K562 (cell line): ENCODE measurements around the gene SPAG16. TPM values are rescaled to one million over a fixed set of nuclear protein-coding genes. Genes with fewer than 3 reads are reported as not detected.

Source experiments
- ATAC-seq: fragments of 200-7000 bp; cut with Tn5 transposase; 3 replicates; pipeline ENCODE4 v1.9.1; 2020; ENCODE audit warnings: moderate library complexity
- BruUV-seq: library from RNA; stranded (reverse); fragments of 400-500 nt; replicated peaks from 2 replicates; lab custom pipeline; 2021; lab: Mats Ljungman, UMichigan
- CTCF ChIA-PET: fragments of 300-600 bp; formaldehyde crosslinking; extraction: SDS; loops from one replicate; lab custom pipeline; 2021; ENCODE audit warnings: low intra/inter-chr PET ratio; lab: Yijun Ruan, JAX
- POLR2A ChIA-PET: fragments of 300-600, 350-650 bp; sonication (Branson Sonifier 250); formaldehyde crosslinking; extraction: SDS; loops from one replicate; lab custom pipeline; 2021; ENCODE audit warnings: antibody characterized with exemption, inconsistent platforms; lab: Yijun Ruan, JAX
- DNase-seq, 4 experiments: peaks; one replicate each; pipeline versions ENCODE4 v3.0.0 to v3.0.0-alpha.2; 2011 to 2018; ENCODE audit warnings: low spot score in 3 of 4, mixed read lengths in 3 of 4; ENCODE audit errors: extremely low read depth in 1 of 4
- FAIRE-seq: peaks from 2 replicates; lab custom pipeline; 2011; peaks lifted over from hg19 to GRCh38; lab: Jason Lieb, UNC
- H2AFZ ChIP-seq: 2 replicates; pipeline ENCODE4 v1.6.0; 2011; ENCODE audit warnings: low read depth, low read length, control low read depth, inconsistent platforms
- H3K27ac ChIP-seq: fragments of 200-600 bp; 3 replicates; pipeline ENCODE4 v1.8.0; 2011; ENCODE audit warnings: low read depth, mild to moderate bottlenecking, control low read depth, inconsistent platforms, low read length, moderate library complexity, mixed read lengths; ENCODE audit errors: extremely low read depth
- H3K27me3 ChIP-seq, 2 experiments: fragments of 300-600 bp in 1 of 2; 2 replicates in 1 of 2; 3 replicates in 1 of 2; pipeline versions ENCODE4 v1.6.0 to v1.8.0; 2011; ENCODE audit warnings: inconsistent platforms in 2 of 2, low read length in 2 of 2, mild to moderate bottlenecking in 1 of 2, mixed read lengths in 1 of 2, moderate library complexity in 1 of 2; ENCODE audit not compliant: control insufficient read depth in 2 of 2, insufficient read depth in 2 of 2
- H3K36me3 ChIP-seq: fragments of 300-600 bp; 3 replicates; pipeline ENCODE4 v1.8.0; 2011; ENCODE audit warnings: mild to moderate bottlenecking, low read length, inconsistent platforms; ENCODE audit not compliant: control insufficient read depth, insufficient read depth
- H3K4me1 ChIP-seq, 2 experiments: fragments of 200-600 bp in 1 of 2; replicated peaks in 1 of 2; 2 replicates in 1 of 2; 3 replicates in 1 of 2; pipeline versions ENCODE4 v1.5.1 to v1.8.0; 2011; ENCODE audit warnings: inconsistent platforms in 2 of 2, low read length in 2 of 2, mild to moderate bottlenecking in 1 of 2, mixed read lengths in 1 of 2, moderate library complexity in 1 of 2; ENCODE audit not compliant: control insufficient read depth in 2 of 2, insufficient read depth in 2 of 2
- H3K4me2 ChIP-seq: 2 replicates; pipeline ENCODE4 v1.6.1; 2011; ENCODE audit warnings: low read length, control low read depth, inconsistent platforms, mixed read lengths; ENCODE audit not compliant: insufficient read depth
- H3K4me3 ChIP-seq: fragments of 200-600 bp; sonication (generic), shearing (Covaris generic); 2 replicates; pipeline ENCODE4 v1.5.1; 2016; ENCODE audit warnings: control low read depth, inconsistent platforms
- H3K79me2 ChIP-seq: fragments of 200-600 bp; 3 replicates; pipeline ENCODE4 v1.8.0; 2011; ENCODE audit warnings: low read length, inconsistent platforms; ENCODE audit not compliant: control insufficient read depth, insufficient read depth
- H3K9ac ChIP-seq, 2 experiments: 2 replicates each; pipeline versions ENCODE4 v1.6.0 to v1.6.1; 2011; ENCODE audit warnings: low read depth in 2 of 2, low read length in 2 of 2, control low read depth in 1 of 2, inconsistent platforms in 1 of 2, mild to moderate bottlenecking in 1 of 2, mixed read lengths in 1 of 2; ENCODE audit not compliant: insufficient read depth in 1 of 2
- H3K9me1 ChIP-seq: one replicate; pipeline ENCODE4 v1.6.0; 2011; ENCODE audit warnings: inconsistent platforms, mild to moderate bottlenecking, low read length, moderate library complexity; ENCODE audit not compliant: control insufficient read depth, insufficient read depth
- H3K9me3 ChIP-seq: replicated peaks from 2 replicates; pipeline ENCODE4 v1.5.1; 2011; ENCODE audit warnings: low read depth, low read length, inconsistent platforms; ENCODE audit not compliant: control insufficient read depth, insufficient read depth
- H4K20me1 ChIP-seq: replicated peaks from 2 replicates; pipeline ENCODE4 v1.6.1; 2011; ENCODE audit warnings: low read length, inconsistent platforms, mixed read lengths; ENCODE audit not compliant: control insufficient read depth, insufficient read depth
- ELF2 ChIP-seq: fragments of 250-450 bp; sonication (Bioruptor Pico); IDR thresholded peaks from 2 replicates; pipeline ENCODE4 v1.5.0; 2021; ENCODE audit warnings: mild to moderate bottlenecking
- ELF4 ChIP-seq: fragments of 450-650 bp; formaldehyde crosslinking; IDR thresholded peaks from 2 replicates; pipeline ENCODE4 v1.4.0; 2022; ENCODE audit warnings: missing genetic modification characterization
- ETV5 ChIP-seq: sonication (generic); formaldehyde crosslinking; IDR thresholded peaks from 2 replicates; pipeline ENCODE4 v1.4.0; 2020; ENCODE audit warnings: low read depth, mild to moderate bottlenecking, missing genetic modification reagents
- EWSR1 ChIP-seq: fragments of 450-650 bp; IDR thresholded peaks from 2 replicates; pipeline ENCODE4 v1.6.1; 2018; ENCODE audit warnings: borderline replicate concordance, mild to moderate bottlenecking, low read depth, moderate library complexity; ENCODE audit not compliant: partially characterized antibody
- FOXA3 ChIP-seq, 2 experiments: fragments of 450-650 bp in 1 of 2; sonication (generic) in 1 of 2; formaldehyde crosslinking; IDR thresholded peaks in 1 of 2; conservative IDR thresholded peaks in 1 of 2; 2 replicates each; pipeline versions ENCODE4 v1.4.0 to v1.8.0; 2020 to 2022; ENCODE audit warnings: mild to moderate bottlenecking in 2 of 2, missing genetic modification reagents in 1 of 2
- ILK ChIP-seq: fragments of 450-650 bp; IDR thresholded peaks from 2 replicates; pipeline ENCODE4 v1.6.1; 2016; ENCODE audit warnings: missing genetic modification characterization, low read depth, mild to moderate bottlenecking, missing compliant biosample characterization, moderate library complexity, borderline replicate concordance
- NFE2L1 ChIP-seq: fragments of 450-650 bp; IDR thresholded peaks from 2 replicates; pipeline ENCODE4 v1.6.1; 2016; ENCODE audit warnings: missing genetic modification characterization, low read depth, mild to moderate bottlenecking, missing compliant biosample characterization, moderate library complexity, borderline replicate concordance
- SMARCE1 ChIP-seq: fragments of 450-650 bp; IDR thresholded peaks from 2 replicates; pipeline ENCODE4 v1.7.1; 2016; ENCODE audit warnings: mild to moderate bottlenecking
- TOE1 ChIP-seq, 2 experiments: fragments of 450-650 bp in 1 of 2; sonication (generic) in 1 of 2; formaldehyde crosslinking in 1 of 2; IDR thresholded peaks; 2 replicates each; pipeline versions ENCODE4 v1.7.1 to v1.8.0; 2016 to 2022; ENCODE audit warnings: borderline replicate concordance in 2 of 2, mild to moderate bottlenecking in 2 of 2, antibody characterized with exemption in 1 of 2, inconsistent platforms in 1 of 2, low read depth in 1 of 2, missing genetic modification reagents in 1 of 2, moderate library complexity in 1 of 2
- XRCC3 ChIP-seq: fragments of 450-650 bp; IDR thresholded peaks from 2 replicates; pipeline ENCODE4 v1.6.1; 2017; ENCODE audit warnings: mild to moderate bottlenecking, moderate library complexity
- ZNF23 ChIP-seq: fragments of 250-450 bp; sonication (Bioruptor Pico); IDR thresholded peaks from 2 replicates; pipeline ENCODE4 v1.4.0; 2020; ENCODE audit warnings: mild to moderate bottlenecking
- ZNF354B ChIP-seq: fragments of 250-450 bp; sonication (Bioruptor Pico); IDR thresholded peaks from 2 replicates; pipeline ENCODE4 v1.4.0; 2020
- ZNF785 ChIP-seq: fragments of 250-450 bp; sonication (Bioruptor Pico); IDR thresholded peaks from 2 replicates; pipeline ENCODE4 v1.4.0; 2020; ENCODE audit warnings: mild to moderate bottlenecking
- WGBS: fragments of 100-300 bp; shearing (Covaris generic); methylation state at CpG from one replicate; pipeline ENCODE4 v1.1.6; 2016; ENCODE audit warnings: low coverage, mixed read lengths; ENCODE audit not compliant: insufficient coverage; ENCODE audit errors: missing lambda C conversion rate; 5-methylcytosine and 5-hydroxymethylcytosine counted together
- in situ Hi-C: fragments of 300-500 bp; cut with MboI; formaldehyde crosslinking; loops from 4 replicates; pipeline ENCODE4 v1.15.0; 2018; ENCODE audit warnings: inconsistent platforms, mixed read lengths
- intact Hi-C: fragments of 100-400 bp; cut with micrococcal nuclease; formaldehyde crosslinking; loops from 2 replicates; pipeline ENCODE4 v1.14.2; 2022
- polyA plus RNA-seq, 8 experiments: library from polyadenylated mRNA; depleted of rRNA in 4 of 8; stranded (reverse) in 5 of 8; unstranded in 3 of 8; fragments of >200 nt; fragmentation: Nextera tagmentation in 2 of 8; fragmentation: Illumina TruSeq in 1 of 8; extraction: Ambion mirVana in 2 of 8; extraction: Trizol in 1 of 8; gene quantifications; 2 replicates each; pipeline versions ENCODE4 v1.2.1 to v1.2.3, GENCODE V29; 2011 to 2014; ENCODE audit warnings: inconsistent platforms in 1 of 8, missing spikeins in 1 of 8
- total RNA-seq, 7 experiments: library from RNA; depleted of rRNA in 6 of 7; stranded (reverse); fragments of >200 nt in 6 of 7; fragmentation: Illumina TruSeq in 2 of 7; extraction: Trizol in 2 of 7; gene quantifications; 2 replicates each; pipeline versions ENCODE4 v1.2.1 to v1.2.3, GENCODE V29; 2011 to 2021; ENCODE audit warnings: low replicate concordance in 1 of 7
- TF ChIP-seq, protein P1 (sequence below), 3 experiments: fragments of 200-800 bp in 1 of 3; sonication (Bioruptor generic) in 1 of 3; sonication (generic) in 1 of 3; formaldehyde crosslinking in 1 of 3; IDR thresholded peaks; 2 replicates each; pipeline versions ENCODE4 v1.6.1 to v1.8.0; 2016 to 2022; ENCODE audit warnings: mild to moderate bottlenecking in 2 of 3, missing compliant biosample characterization in 2 of 3, missing genetic modification characterization in 2 of 3, missing genetic modification reagents in 1 of 3
- TF ChIP-seq, protein P2 (sequence below): fragments of 250-450 bp; sonication (Bioruptor Pico); IDR thresholded peaks from 2 replicates; pipeline ENCODE4 v1.8.0; 2021; ENCODE audit warnings: moderate library complexity, mild to moderate bottlenecking, inconsistent platforms

Gene SPAG16
- total and polyA plus RNA-seq, 9 of the 15 experiments (the other 6 are each of a cell fraction or from before 2014, with no cell fraction given): 0.98 to 5.9 (median 3.5) TPM

DNA sequence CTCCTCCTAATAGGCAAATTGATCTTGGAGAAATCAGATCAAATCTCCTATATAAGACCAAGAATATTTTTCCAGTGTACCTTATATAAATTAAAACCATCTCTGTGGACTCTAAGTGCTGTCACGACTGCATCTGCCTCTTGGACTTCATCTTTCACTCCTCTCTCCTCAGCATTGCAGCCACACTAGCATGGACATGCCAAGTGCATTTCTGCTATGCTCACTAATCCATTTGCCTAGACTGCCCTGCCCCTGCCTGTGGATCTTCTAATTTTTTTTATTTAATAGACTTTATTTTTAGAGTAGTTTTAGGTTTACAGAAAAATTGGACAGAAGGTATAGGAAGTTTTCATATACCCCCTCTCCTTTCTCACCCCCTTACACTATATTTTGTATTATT, 979.9 kb downstream of the SPAG16 start:
- ChIA-PET POLR2A (no interaction called here), CTCF (interaction anchor here (0.7 kb wide), 1 partner anchor 45 kb away, joined by 4 read pairs; no protein-coding TSS in a partner anchor)
- no peaks in the 10 kb centered on the region for H4K20me1 ChIP-seq
- H3K9me1 ChIP-seq: no peaks in the 10 kb centered on the region
- intact Hi-C loops: no loop called here
- no peaks in the 10 kb centered on the region for H3K27me3 ChIP-seq
- no peak overlapping the region for H2AFZ ChIP-seq
- BruUV-seq: no TSS peak
- H3K4me1 ChIP-seq: no peaks in the 10 kb centered on the region
- H3K4me2 ChIP-seq: no peak overlapping the region
- ATAC-seq (no peak), FAIRE-seq (no peak), DNase-seq (no peak)
- no peaks in the 10 kb centered on the region for H3K79me2 ChIP-seq
- no peaks in the 10 kb centered on the region for H3K36me3 ChIP-seq
- H3K9me3 ChIP-seq: no peaks in the 10 kb centered on the region
- H3K4me3 ChIP-seq: no peak overlapping the region
- in situ Hi-C loops: no loop called here
- no peak overlapping the region for H3K9ac ChIP-seq
- WGBS: 0% methylated on average over 1 of the region's 1 CpG
- no peak for TF ChIP-seq NFE2L1 (tag)
- TF ChIP-seq, all 486 proteins: peak for 0
- no peak overlapping the region for H3K27ac ChIP-seq

DNA sequence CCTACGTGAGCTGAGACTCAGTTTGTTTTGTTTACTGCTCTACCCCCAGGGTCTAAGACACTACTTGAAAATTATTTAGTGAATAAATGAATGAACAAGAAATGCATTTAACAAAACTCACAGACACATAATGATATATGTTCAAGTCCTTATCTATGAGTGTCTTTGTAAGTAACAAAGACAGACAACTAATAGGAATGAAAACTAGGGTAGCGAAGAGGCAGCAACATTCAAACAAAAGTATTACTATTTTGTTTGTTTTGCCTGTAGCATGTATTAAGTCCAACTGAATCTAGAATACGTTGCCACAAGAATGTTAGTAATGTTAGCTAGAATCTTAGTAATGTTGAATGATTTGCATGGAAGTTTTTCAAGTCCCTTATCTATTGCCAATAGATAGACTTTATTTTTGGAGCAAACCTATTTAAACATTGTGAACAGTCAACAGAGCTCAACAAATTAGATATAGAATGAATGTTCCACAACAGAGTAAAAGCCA, 981.8 kb downstream of the SPAG16 start:
- CTCF ChIA-PET: no interaction called here
- no peak for DNase-seq
- ATAC-seq: no peak
- in situ Hi-C loops: no loop called here
- no peak overlapping the region for H3K4me3 ChIP-seq
- H3K4me1 ChIP-seq: no peaks in the 10 kb centered on the region
- FAIRE-seq: no peak
- no peaks in the 10 kb centered on the region for H3K79me2 ChIP-seq
- POLR2A ChIA-PET: no interaction called here
- no peaks in the 10 kb centered on the region for H3K9me1 ChIP-seq
- WGBS: 5% methylated on average over 3 of the region's 3 CpGs
- no peak overlapping the region for H3K27ac ChIP-seq
- H3K4me2 ChIP-seq: no peak overlapping the region
- intact Hi-C loops: no loop called here
- no peaks in the 10 kb centered on the region for H3K27me3 ChIP-seq
- no peak overlapping the region for H2AFZ ChIP-seq
- H3K9me3 ChIP-seq: no peaks in the 10 kb centered on the region
- H3K36me3 ChIP-seq: no peaks in the 10 kb centered on the region
- no TSS peak for BruUV-seq
- no peaks in the 10 kb centered on the region for H4K20me1 ChIP-seq
- no peak overlapping the region for H3K9ac ChIP-seq
- TF ChIP-seq TOE1 (IDR thresholded peaks at IDR 0.05; ENCODE audit: borderline replicate concordance) (no peak), TOE1 (CRISPR knock-in tag; IDR thresholded peaks at IDR 0.05; ENCODE audit: borderline replicate concordance, low read depth) (no peak), ELF4 (CRISPR knock-in tag) (no peak), ZNF354B (no peak), ELF2 (no peak), FOXA3 (CRISPR knock-in tag; conservative IDR thresholded peaks at IDR 0.05 in 1 of 2, IDR thresholded peaks at IDR 0.05 in 1 of 2) (no peak), EWSR1 (no peak), ZNF23 (no peak), ILK (tag) (no peak), ZNF785 (CRISPR knock-in tag) (no peak), ETV5 (no peak), XRCC3 (no peak), SMARCE1 (no peak)
- TF ChIP-seq, protein P1, sequence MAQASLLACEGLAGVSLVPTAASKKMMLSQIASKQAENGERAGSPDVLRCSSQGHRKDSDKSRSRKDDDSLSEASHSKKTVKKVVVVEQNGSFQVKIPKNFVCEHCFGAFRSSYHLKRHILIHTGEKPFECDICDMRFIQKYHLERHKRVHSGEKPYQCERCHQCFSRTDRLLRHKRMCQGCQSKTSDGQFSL (CRISPR knock-in tag; IDR thresholded peaks at IDR 0.05): no peak
- TF ChIP-seq, protein P1 (tag; IDR thresholded peaks at IDR 0.05): no peak
- TF ChIP-seq, protein P2, sequence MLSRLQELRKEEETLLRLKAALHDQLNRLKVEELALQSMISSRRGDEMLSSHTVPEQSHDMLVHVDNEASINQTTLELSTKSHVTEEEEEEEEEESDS (CRISPR knock-in tag): no peak
